Measurements from ENCODE around the gene PLXDC2.

Gene PLXDC2

GRCh38 chr10:20088061-20088701 is 271.9 kb downstream of the PLXDC2 start:
- DNase-seq (ENCODE audit: low read depth): no peak
- TF ChIP-seq CTCF (IDR thresholded peaks at IDR 0.05; ENCODE audit: insufficient read depth, low read depth, low read length, missing control alignments): no peak
- no peak overlapping the region for H3K4me3 ChIP-seq (ENCODE audit: low read length)

- H3K4me3 ChIP-seq (ENCODE audit: low read length): no peak overlapping the region
- no peak for DNase-seq (ENCODE audit: low read depth)
- TF ChIP-seq CTCF (IDR thresholded peaks at IDR 0.05; ENCODE audit: insufficient read depth, low read depth, low read length, missing control alignments): no peak
Measured at GRCh38 chr10:20089879-20090278, 273.6 kb downstream of the PLXDC2 start.

DNA sequence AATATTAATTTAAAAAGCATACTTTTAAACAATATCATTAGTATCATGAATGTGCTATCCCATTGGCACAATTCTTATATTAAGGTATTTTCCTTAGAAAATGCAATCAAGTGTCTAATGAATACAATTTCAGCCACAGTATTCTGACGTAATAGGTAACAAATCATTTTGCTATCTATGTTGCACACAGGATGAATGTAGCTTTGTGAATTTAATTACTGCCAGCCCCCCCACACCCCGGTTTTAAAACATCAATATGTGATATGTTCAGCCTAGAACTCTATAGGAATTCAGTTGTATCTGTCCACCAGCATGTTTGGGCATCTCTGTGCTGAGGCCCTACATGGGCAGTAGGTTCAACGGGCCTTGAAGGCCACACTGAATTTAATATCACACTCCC is 274.6 kb downstream of the PLXDC2 start:
- no peak for DNase-seq (ENCODE audit: low read depth)
- H3K4me3 ChIP-seq (ENCODE audit: low read length): no peak overlapping the region
- no peak for TF ChIP-seq CTCF (IDR thresholded peaks at IDR 0.05; ENCODE audit: insufficient read depth, low read depth, low read length, missing control alignments)

- no peak overlapping the region for H3K4me3 ChIP-seq (ENCODE audit: low read length)
- no peak for TF ChIP-seq CTCF (IDR thresholded peaks at IDR 0.05; ENCODE audit: insufficient read depth, low read depth, low read length, missing control alignments)
- no peak for DNase-seq (ENCODE audit: low read depth)
Measured at GRCh38 chr10:20091698-20092097, 275.5 kb downstream of the PLXDC2 start.

DNA sequence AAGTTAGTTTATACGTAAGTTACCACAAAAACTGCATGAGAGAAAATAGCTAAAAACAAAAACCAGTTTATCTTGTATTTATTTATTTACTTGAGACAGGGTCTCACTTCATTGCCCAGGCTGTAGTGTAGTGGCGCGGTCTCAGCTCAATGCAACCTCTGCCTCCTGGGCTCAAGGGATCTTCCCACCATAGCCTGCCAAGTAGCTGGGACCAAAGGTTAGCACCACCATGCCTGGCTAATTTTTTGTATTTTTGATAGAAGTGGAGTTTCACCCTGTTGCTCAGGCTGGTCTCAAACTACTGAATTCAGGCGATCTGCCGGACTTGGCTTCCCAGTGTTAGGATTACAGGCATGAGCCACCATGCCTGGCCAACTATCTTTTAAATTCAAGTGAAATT is 277.4 kb downstream of the PLXDC2 start:
- no peak for DNase-seq (ENCODE audit: low read depth)
- no peak overlapping the region for H3K4me3 ChIP-seq (ENCODE audit: low read length)
- no peak for TF ChIP-seq CTCF (IDR thresholded peaks at IDR 0.05; ENCODE audit: insufficient read depth, low read depth, low read length, missing control alignments)

GRCh38 chr10:20094226-20094976 is 278.2 kb downstream of the PLXDC2 start:
- H3K4me3 ChIP-seq (ENCODE audit: low read length): no peak overlapping the region
- no peak for DNase-seq (ENCODE audit: low read depth)
- TF ChIP-seq CTCF (IDR thresholded peaks at IDR 0.05; ENCODE audit: insufficient read depth, low read depth, low read length, missing control alignments): no peak

DNA sequence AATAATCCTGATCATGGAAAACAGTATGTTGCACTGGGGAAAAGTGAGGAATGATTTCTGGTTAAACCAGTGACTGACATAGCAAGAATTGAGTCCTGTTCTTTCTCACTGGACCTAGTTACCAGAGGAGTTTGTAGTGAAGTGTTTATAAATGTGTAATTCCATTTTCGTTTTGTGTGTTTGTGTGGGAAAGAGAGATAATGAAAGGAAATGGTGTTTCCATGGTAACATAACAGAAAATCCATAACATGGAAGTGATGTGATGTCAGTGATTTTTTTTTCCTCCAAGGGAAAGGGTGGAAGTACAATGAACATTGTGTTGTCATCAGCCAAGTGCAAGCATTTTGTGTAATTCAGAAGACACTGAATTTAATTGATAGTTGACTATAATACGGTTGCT is 283.9 kb downstream of the PLXDC2 start:
- DNase-seq (ENCODE audit: low read depth): no peak
- no peak for TF ChIP-seq CTCF (IDR thresholded peaks at IDR 0.05; ENCODE audit: insufficient read depth, low read depth, low read length, missing control alignments)
- no peak overlapping the region for H3K4me3 ChIP-seq (ENCODE audit: low read length)

Measured in epithelial cell of esophagus (primary cell).